Astrocyte (in vitro differentiated cells and primary cell): ENCODE results near the gene RANBP1. TPM values are rescaled to one million over a fixed set of nuclear protein-coding genes. Genes with fewer than 3 reads are reported as not detected.

ENCODE experiments used
- DNase-seq: peaks from one replicate; pipeline ENCODE4 v3.0.0-alpha.2; 2010; ENCODE audit warnings: low read depth
- FAIRE-seq: peaks from 2 replicates; lab custom pipeline; 2011; peaks lifted over from hg19 to GRCh38; lab: Jason Lieb, UNC
- H2AFZ ChIP-seq: 2 replicates; pipeline ENCODE4 v1.6.0; 2012; ENCODE audit warnings: low read depth, low read length, inconsistent platforms
- H3K27ac ChIP-seq: 2 replicates; pipeline ENCODE4 v1.5.1; 2011; ENCODE audit warnings: low read depth, low read length, inconsistent platforms
- H3K27me3 ChIP-seq: 2 replicates; pipeline ENCODE4 v1.6.0; 2011; ENCODE audit warnings: low read length, inconsistent platforms; ENCODE audit not compliant: insufficient read depth
- H3K36me3 ChIP-seq: 2 replicates; pipeline ENCODE4 v1.5.1; 2011; ENCODE audit warnings: low read length, inconsistent platforms; ENCODE audit not compliant: insufficient read depth
- H3K4me1 ChIP-seq: 2 replicates; pipeline ENCODE4 v1.5.1; 2011; ENCODE audit warnings: low read length, inconsistent platforms; ENCODE audit not compliant: insufficient read depth
- H3K4me2 ChIP-seq: 2 replicates; pipeline ENCODE4 v1.6.0; 2012; ENCODE audit warnings: low read length, inconsistent platforms
- H3K4me3 ChIP-seq: 2 replicates; pipeline ENCODE4 v1.5.1; 2011; ENCODE audit warnings: low read depth, mild to moderate bottlenecking, low read length, inconsistent platforms; ENCODE audit not compliant: insufficient read depth
- H3K79me2 ChIP-seq: 2 replicates; pipeline ENCODE4 v1.6.0; 2012; ENCODE audit warnings: mild to moderate bottlenecking, low read length, inconsistent platforms; ENCODE audit not compliant: insufficient read depth
- H3K9ac ChIP-seq: 2 replicates; pipeline ENCODE4 v1.6.0; 2012; ENCODE audit warnings: mild to moderate bottlenecking, low read length, inconsistent platforms
- H3K9me3 ChIP-seq: 2 replicates; pipeline ENCODE4 v1.5.1; 2012; ENCODE audit warnings: low read depth, mild to moderate bottlenecking, low read length, inconsistent platforms; ENCODE audit not compliant: insufficient read depth
- H4K20me1 ChIP-seq: 2 replicates; pipeline ENCODE4 v1.6.0; 2012; ENCODE audit warnings: low read length, inconsistent platforms; ENCODE audit not compliant: insufficient read depth
- H3K27ac Mint-ChIP-seq: one replicate; pipeline ENCODE4 v1.8.0; 2021; ENCODE audit warnings: mild to moderate bottlenecking, mixed read lengths; ENCODE audit not compliant: unreplicated experiment
- H3K27me3 Mint-ChIP-seq: one replicate; pipeline ENCODE4 v1.8.0; 2021; ENCODE audit warnings: low read depth, mixed read lengths; ENCODE audit not compliant: unreplicated experiment
- H3K36me3 Mint-ChIP-seq: one replicate; pipeline ENCODE4 v1.8.0; 2021; ENCODE audit warnings: low read depth, mixed read lengths; ENCODE audit not compliant: unreplicated experiment
- H3K4me1 Mint-ChIP-seq: one replicate; pipeline ENCODE4 v1.8.0; 2021; ENCODE audit warnings: low read depth, mixed read lengths; ENCODE audit not compliant: unreplicated experiment
- H3K4me3 Mint-ChIP-seq: one replicate; pipeline ENCODE4 v1.8.0; 2021; ENCODE audit warnings: mild to moderate bottlenecking, moderate library complexity, mixed read lengths; ENCODE audit not compliant: unreplicated experiment
- H3K9me3 Mint-ChIP-seq: one replicate; pipeline ENCODE4 v1.8.0; 2021; ENCODE audit warnings: mild to moderate bottlenecking, mixed read lengths; ENCODE audit not compliant: unreplicated experiment
- EZH2 ChIP-seq: IDR thresholded peaks from 2 replicates; pipeline ENCODE4 v1.6.1; 2012; ENCODE audit warnings: mild to moderate bottlenecking, low read length, inconsistent platforms; ENCODE audit not compliant: insufficient read depth
- total RNA-seq: library from RNA; stranded (reverse); gene quantifications from 2 replicates; pipeline ENCODE4 v1.2.1, GENCODE V29; 2021
- TF ChIP-seq, protein P1 (sequence below): IDR thresholded peaks from 2 replicates; pipeline ENCODE4 v1.5.1; 2011; ENCODE audit warnings: low read depth, mild to moderate bottlenecking, inconsistent platforms, low read length, moderate library complexity; ENCODE audit not compliant: insufficient read depth

RANBP1 gene
- total RNA-seq, 1 donor from 2014 or later: 164 TPM

DNA sequence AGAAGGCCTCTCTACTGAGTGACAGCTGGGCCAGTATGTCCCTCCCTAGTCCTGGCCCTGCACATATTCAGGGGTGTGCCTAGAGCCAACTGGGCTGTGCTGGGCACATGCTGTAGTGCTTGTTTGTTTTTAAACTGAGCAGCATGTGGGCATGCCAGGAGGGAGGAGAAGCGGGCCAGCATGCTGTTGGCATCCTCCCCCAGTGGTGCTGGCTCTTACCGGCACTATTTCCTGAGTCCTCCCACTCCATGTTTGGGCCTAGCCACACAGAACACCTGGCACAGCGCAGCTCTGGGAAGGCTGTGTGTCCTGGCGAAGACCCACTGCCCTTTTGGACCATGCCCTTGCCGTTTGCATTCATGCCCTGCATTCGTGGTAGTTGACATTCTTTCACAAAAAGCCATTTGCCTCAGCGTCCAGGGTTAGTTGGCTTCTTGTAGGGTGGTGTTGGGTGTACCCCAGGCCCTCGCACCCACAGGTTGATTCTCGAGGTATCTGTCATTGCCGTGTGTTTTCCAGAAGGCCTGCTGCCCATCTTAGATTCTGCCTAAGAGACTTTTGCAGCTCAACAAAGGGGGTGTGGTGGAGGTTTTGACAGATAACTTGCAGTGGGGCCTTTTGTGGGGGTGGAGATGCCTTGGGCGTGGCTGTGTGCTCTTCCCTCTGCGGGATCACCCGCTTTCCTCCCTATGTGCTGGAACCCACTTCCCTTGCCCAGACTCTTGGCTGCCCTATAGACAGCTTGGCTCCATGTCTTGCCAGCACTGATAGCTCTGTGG lies 22.3 kb upstream of the RANBP1 start:
- H3K4me3 Mint-ChIP-seq: no peak overlapping the region
- H3K9me3 Mint-ChIP-seq: peaks cover 6% of the 10 kb centered on the region
- no peaks in the 10 kb centered on the region for H3K4me1 Mint-ChIP-seq
- TF ChIP-seq EZH2: no peak
- TF ChIP-seq, protein P1, sequence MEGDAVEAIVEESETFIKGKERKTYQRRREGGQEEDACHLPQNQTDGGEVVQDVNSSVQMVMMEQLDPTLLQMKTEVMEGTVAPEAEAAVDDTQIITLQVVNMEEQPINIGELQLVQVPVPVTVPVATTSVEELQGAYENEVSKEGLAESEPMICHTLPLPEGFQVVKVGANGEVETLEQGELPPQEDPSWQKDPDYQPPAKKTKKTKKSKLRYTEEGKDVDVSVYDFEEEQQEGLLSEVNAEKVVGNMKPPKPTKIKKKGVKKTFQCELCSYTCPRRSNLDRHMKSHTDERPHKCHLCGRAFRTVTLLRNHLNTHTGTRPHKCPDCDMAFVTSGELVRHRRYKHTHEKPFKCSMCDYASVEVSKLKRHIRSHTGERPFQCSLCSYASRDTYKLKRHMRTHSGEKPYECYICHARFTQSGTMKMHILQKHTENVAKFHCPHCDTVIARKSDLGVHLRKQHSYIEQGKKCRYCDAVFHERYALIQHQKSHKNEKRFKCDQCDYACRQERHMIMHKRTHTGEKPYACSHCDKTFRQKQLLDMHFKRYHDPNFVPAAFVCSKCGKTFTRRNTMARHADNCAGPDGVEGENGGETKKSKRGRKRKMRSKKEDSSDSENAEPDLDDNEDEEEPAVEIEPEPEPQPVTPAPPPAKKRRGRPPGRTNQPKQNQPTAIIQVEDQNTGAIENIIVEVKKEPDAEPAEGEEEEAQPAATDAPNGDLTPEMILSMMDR: no peak
- FAIRE-seq: no peak
- no peak overlapping the region for H3K27ac Mint-ChIP-seq
- H3K9ac ChIP-seq: no peak overlapping the region
- no peak overlapping the region for H3K4me2 ChIP-seq
- H3K4me1 ChIP-seq: no peaks in the 10 kb centered on the region
- H3K79me2 ChIP-seq: peaks cover 89% of the 10 kb centered on the region
- H3K9me3 ChIP-seq: no peaks in the 10 kb centered on the region
- H3K4me3 ChIP-seq: no peak overlapping the region
- H3K36me3 Mint-ChIP-seq: peaks cover 54% of the 10 kb centered on the region
- no peaks in the 10 kb centered on the region for H3K27me3 ChIP-seq
- peaks cover 68% of the 10 kb centered on the region for H4K20me1 ChIP-seq
- no peak overlapping the region for H2AFZ ChIP-seq
- no peak for DNase-seq
- no peaks in the 10 kb centered on the region for H3K27me3 Mint-ChIP-seq
- H3K27ac ChIP-seq: no peak overlapping the region
- peaks cover 84% of the 10 kb centered on the region for H3K36me3 ChIP-seq

DNA sequence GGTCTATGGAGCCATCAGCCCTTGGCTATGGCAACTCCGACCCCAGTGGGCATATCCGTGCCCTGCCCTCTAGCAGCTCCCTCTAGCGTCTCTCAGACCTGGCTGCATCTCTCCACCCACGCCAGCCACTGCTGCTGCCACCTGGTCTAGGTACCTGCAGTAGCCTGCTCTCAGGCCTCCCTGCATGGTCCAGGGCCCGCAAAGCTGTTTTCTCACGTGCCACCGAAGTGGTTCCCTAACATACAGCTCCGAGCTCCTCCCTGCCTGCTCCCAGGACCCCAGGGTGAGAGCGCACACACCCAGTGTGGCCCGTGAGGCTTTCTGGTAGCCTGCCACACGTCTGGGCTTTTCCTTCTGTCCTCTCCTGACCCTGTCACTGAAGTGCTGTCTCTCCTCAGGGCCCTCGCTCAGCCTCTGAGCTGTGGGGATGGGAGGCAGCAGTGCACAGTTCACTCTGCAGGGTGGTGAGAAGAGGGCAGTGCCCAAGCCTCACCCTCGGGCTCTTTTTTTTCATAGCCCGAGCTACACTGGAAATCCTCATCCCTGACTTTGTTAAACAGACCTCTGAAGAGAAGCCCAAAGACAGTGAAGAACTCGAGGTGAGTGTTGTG lies 21.6 kb upstream of the RANBP1 start:
- H3K27me3 ChIP-seq: no peaks in the 10 kb centered on the region
- H3K9me3 Mint-ChIP-seq: peaks cover 6% of the 10 kb centered on the region
- H4K20me1 ChIP-seq: peaks cover 68% of the 10 kb centered on the region
- no peak overlapping the region for H2AFZ ChIP-seq
- TF ChIP-seq EZH2: no peak
- TF ChIP-seq, protein P1: no peak
- H3K36me3 ChIP-seq: peaks cover 85% of the 10 kb centered on the region
- H3K27ac Mint-ChIP-seq: no peak overlapping the region
- no peak for FAIRE-seq
- no peak overlapping the region for H3K4me3 ChIP-seq
- H3K4me1 ChIP-seq: no peaks in the 10 kb centered on the region
- H3K4me1 Mint-ChIP-seq: no peaks in the 10 kb centered on the region
- no peak overlapping the region for H3K27ac ChIP-seq
- no peak overlapping the region for H3K4me3 Mint-ChIP-seq
- no peak overlapping the region for H3K4me2 ChIP-seq
- H3K9me3 ChIP-seq: no peaks in the 10 kb centered on the region
- peaks cover 52% of the 10 kb centered on the region for H3K36me3 Mint-ChIP-seq
- H3K27me3 Mint-ChIP-seq: no peaks in the 10 kb centered on the region
- no peak overlapping the region for H3K9ac ChIP-seq
- DNase-seq: no peak
- peaks cover 90% of the 10 kb centered on the region for H3K79me2 ChIP-seq

DNA sequence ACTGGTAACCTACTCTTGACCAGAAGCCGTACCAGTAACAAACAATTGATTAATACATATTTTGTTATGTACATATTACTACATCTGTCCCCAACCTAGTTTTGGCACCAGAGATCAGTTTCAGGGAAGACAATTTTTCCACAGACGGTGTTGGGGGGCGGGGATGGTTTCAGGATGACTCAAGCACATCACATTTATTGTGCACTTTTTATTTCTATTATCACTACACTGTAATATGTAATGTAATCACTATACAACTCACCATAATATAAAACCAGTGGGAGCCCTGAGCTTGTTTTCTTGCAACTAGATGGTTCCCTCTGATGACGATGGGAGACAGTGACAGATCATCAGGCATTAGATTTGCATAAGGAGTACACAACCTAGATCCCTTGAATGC lies 20.4 kb upstream of the RANBP1 start:
- no peak overlapping the region for H3K9ac ChIP-seq
- H3K27ac Mint-ChIP-seq: no peak overlapping the region
- no peaks in the 10 kb centered on the region for H3K9me3 ChIP-seq
- peaks cover 78% of the 10 kb centered on the region for H3K36me3 ChIP-seq
- no peaks in the 10 kb centered on the region for H3K4me1 ChIP-seq
- H4K20me1 ChIP-seq: peaks cover 65% of the 10 kb centered on the region
- H2AFZ ChIP-seq: no peak overlapping the region
- DNase-seq: no peak
- H3K27me3 ChIP-seq: no peaks in the 10 kb centered on the region
- H3K4me3 Mint-ChIP-seq: no peak overlapping the region
- TF ChIP-seq, protein P1: no peak
- no peak for TF ChIP-seq EZH2
- H3K9me3 Mint-ChIP-seq: peaks cover 6% of the 10 kb centered on the region
- peaks cover 89% of the 10 kb centered on the region for H3K79me2 ChIP-seq
- H3K4me3 ChIP-seq: no peak overlapping the region
- no peaks in the 10 kb centered on the region for H3K4me1 Mint-ChIP-seq
- peaks cover 51% of the 10 kb centered on the region for H3K36me3 Mint-ChIP-seq
- no peak overlapping the region for H3K4me2 ChIP-seq
- no peaks in the 10 kb centered on the region for H3K27me3 Mint-ChIP-seq
- no peak overlapping the region for H3K27ac ChIP-seq
- no peak for FAIRE-seq
